GM18498 (cell line): Measurements from ENCODE around the gene BCL11A.

Experiments
- ATAC-seq: cut with Tn5 transposase; IDR thresholded peaks from one replicate; pipeline ENCODE4 v1.9.1; 2021; ENCODE audit warnings: mild to moderate bottlenecking, moderate library complexity; ENCODE audit not compliant: unreplicated experiment

The BCL11A gene

DNA sequence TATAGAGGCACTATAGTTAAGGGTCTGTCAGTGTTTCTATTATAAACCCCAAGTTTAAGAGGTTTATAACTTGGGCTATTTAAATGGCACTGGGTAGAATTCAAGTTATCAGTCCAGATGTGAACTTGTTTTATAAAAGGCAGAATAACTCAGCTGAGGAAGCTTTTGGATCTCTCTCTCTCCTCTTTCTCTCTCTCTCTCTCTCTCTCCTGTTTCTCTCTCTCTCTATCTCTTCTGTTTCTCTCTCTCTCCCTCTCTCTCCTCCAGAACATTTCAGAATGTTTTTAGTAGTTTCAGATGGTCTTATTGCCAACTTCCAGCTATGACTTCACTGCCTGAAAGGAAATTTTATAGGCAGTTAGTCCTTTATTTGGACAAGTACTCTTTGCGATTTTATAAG lies 6.4 kb upstream of the BCL11A start:
- ATAC-seq: no peak

DNA sequence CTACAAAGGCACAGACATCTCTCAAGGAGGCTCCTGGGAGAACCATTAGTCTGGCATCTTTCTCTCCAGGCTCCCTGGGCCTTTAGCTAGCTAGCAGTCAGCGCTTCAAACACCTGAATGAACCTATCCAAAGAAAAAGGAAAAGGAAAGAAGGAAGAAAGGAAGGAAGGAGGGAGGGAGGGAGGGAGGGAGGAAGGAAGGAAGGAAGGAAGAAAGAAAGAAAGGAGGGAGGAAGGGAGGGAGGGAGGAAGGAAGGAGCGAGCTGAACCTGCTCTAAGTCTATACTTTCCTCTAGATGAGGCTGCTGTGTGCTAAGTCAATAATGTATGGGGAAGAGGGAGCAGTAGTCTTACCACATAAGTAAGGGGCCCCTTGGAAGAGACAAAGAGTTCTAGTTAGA lies 5.1 kb upstream of the BCL11A start:
- no peak for ATAC-seq

DNA sequence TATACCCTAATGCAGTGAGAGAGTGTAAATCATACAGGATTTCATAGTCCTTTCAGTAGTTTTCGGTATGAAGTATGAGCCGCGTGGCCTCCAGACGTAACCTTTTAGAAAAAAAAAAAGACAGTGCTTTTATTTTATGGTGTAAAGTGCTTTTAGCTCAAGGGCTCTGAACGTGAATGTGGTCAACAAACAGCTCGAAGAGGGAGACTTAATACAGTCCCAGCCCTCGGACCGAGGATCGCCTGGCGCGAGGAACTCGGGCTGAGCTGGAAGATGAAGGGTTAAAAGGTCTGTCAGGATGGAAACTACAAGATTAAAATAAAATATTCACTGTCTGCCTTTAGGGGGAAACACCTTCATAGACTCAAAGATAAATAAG lies 4.0 kb upstream of the BCL11A start:
- ATAC-seq: no peak

- no peak for ATAC-seq
These were observed 3.4 kb upstream of the BCL11A start for GRCh38 chr2:60556576-60557485.

DNA sequence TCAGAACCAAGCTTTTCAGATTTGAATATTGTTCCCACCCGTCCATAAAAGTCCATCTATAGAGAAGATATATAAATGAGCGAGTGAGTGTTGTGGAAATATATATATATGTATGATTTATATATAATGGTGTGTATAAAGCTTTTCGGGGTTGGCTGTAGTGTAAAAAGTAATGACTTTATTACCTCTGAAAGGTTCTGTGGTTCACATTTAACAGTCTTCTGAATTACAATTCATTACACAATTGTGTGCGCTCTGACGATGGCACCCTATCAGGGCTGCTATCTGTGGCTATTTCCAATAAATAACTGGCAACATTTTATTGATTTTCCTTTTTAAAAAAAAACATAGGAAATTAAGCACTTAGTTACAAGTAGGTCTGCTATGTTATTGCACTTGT lies 2.7 kb upstream of the BCL11A start:
- no peak for ATAC-seq

DNA sequence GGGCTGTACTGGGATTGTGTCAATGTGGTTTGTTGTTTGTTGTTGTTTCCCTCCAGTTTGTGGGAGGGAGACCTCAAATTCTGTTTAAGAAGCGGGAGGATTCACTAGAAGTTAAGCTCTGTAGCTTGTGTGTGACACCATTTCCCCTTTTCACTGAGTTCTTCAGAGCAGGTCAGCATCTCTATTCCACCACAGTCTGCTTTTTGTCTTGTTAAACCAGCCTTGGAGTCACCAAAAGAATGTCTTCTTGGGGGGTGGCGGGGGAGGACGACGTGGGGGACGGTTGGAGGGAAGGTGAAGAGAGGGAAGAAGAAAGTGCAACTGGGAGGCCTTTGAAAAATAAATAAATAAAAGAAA lies 2.3 kb upstream of the BCL11A start:
- ATAC-seq: peak; percentile 12

DNA sequence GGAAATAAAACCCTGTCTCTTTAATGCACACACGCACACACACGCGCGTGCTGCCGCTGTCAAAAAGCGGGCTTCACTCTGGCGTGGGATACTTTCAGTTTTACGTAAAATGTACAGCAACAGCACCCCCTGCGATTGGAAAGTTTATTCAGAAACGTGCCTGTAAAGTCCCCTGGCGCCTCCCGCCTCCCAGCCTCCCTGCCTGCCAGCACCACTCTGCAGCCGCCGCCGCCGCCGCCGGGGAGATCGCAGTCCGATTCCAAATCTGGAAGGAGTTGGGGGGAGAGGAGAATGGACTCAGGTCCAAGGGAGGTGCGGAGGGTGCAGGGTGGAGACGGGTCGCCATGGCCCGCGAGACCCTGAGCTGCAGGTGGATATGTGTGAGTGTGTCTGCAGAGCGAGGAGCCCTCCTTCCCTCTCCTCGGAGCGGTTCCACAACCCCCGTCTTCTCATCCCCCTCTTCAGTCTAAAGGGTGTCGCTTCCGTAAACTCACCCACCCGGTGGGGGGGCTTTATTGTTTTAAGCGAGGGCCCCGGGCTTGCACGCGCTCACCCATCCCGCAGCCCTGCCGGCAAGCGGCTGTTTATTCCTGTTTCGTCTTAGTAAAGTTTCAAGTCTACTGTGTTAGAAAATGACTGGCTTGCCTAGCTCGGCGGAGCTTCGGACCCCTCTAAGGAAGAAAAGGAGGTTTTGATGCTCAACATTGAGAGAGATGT lies 1.8 kb upstream of the BCL11A start:
- peak; percentile 39 for ATAC-seq

GRCh38 chr2:60554646-60555065 lies 1.2 kb upstream of the BCL11A start:
- peak; percentile 0 for ATAC-seq

GRCh38 chr2:60554074-60554645 lies 706 bp upstream of the BCL11A start:
- ATAC-seq: peak; percentile 22

GRCh38 chr2:60552851-60553494 lies 481 bp downstream of the BCL11A start:
- no peak for ATAC-seq

DNA sequence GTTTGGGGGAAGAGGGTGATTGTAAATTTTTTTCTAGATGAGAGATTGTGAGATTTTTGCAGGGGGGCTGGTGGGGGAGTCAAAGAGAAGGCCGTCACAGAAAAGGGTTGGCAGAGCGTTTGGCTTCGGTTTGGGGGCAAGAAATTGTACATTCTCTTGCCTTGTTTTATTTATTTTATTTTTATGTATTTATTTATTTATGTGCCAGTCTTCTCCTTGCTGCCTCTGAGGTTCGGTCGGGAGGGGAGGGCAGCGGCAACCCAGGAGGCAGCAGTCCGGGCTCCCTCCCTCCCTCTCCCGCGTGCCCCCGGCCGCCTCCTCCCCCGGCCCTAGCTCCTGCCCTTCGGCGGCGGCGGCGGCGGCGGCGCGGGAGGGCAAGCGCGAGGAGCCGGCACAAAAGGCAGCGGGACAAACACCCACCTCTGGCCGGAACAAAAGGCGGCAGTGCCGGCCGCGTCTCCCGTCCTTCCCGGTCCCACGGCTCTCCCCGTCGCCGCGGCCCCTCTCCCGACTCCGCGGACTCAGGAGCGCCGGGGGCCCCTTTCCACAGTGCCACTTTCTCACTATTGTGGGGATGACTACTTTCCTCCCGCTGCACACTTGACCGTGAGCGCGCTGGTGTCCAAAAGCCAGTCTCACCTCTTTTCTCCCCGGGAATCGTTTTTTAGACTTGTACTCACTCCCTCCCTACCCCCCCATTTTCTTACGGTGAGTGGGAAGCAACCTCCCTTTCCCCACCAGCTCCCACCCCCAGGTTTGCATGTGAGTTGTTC lies 1.2 kb downstream of the BCL11A start:
- ATAC-seq: no peak

DNA sequence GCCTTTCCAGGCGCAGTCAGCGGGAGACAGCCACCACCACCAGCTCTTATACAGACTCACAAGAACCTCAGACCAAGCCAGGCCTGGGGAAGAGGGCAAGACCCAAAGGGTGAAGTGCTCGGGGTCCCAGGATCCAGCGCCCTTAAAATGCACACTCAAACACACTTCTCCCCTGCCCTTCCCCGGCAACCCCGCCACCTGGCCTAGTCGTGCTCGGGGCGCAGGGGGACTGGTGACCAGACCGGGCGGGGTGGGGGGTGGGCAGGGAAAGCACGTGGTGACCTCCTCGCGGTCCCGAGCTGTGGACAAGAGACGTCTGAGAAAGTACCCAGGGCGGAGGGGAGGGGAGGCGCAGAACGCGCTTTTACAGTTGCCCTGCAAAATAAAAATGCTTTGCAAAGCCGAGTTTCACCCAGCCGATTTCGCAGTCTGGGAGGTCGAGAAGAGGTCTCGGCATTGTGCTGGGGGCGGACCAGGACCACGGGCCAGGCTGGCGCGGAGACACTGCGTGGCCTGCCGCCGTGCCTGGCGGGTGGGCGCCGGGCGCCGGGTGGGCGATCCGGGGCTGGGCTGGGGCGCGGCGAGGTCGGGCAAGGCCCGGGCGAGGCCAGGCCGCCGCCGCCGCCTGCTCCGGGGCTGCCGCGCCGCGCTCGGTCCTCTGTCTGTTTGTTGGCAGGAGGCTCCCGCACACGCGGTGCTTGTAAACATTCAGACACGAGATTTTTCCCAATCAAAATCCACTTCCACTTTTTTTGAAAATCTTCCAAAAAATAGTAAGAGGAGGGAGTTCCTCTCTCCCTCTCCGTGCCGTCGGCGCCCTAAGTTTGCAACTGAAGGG lies 2.0 kb downstream of the BCL11A start:
- no peak for ATAC-seq

- ATAC-seq: no peak
These were observed 2.5 kb downstream of the BCL11A start for GRCh38 chr2:60550984-60551239.

GRCh38 chr2:60550178-60550983 lies 3.1 kb downstream of the BCL11A start:
- ATAC-seq: peak; percentile 53

DNA sequence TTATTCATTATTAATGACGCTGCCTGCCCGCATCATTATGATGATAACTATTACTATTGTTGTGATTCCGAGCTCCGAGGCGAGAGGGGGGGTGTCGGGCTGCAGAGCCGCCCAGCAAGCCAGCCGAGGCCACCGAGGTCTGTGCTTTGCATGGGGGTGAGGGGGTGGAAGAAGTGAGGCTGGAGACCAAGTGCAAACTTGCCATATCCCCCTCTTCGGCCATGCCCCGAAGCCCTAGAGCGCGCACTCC lies 3.6 kb downstream of the BCL11A start:
- no peak for ATAC-seq

- peak; percentile 12 for ATAC-seq
These were observed 4.1 kb downstream of the BCL11A start for GRCh38 chr2:60549238-60549927.

- no peak for ATAC-seq
These were observed 4.6 kb downstream of the BCL11A start for GRCh38 chr2:60548845-60549237.

GRCh38 chr2:60548311-60548710 lies 5.1 kb downstream of the BCL11A start:
- ATAC-seq: no peak

GRCh38 chr2:60547841-60548240 lies 5.6 kb downstream of the BCL11A start:
- ATAC-seq: no peak
